ENCODE results near the gene CD99L2. TPM values are rescaled to one million over a fixed set of nuclear protein-coding genes. Genes with fewer than 3 reads are reported as not detected.

The CD99L2 gene
- polyA plus RNA-seq (ENCODE audit: insufficient read length) = 39.9 TPM
- long read RNA-seq, donor 1, transcript CD99L2-203 (11 exons, 3,604 nt) = major isoform, 9 of 13 reads
- long read RNA-seq, donor 1, partial matches to known transcripts = 0 of 13 reads
- long read RNA-seq, donor 1, other reads (novel, unspliced or antisense) = 0 of 13 reads
- long read RNA-seq, donor 2, partial matches to known transcripts = 0 of 1 reads
- long read RNA-seq, donor 2, other reads (novel, unspliced or antisense) = 0 of 1 reads
- long read RNA-seq, donor 3, partial matches to known transcripts = 0 of 4 reads
- long read RNA-seq, donor 3, other reads (novel, unspliced or antisense) = 0 of 4 reads
- long read RNA-seq, donor 4 = 0 reads
- long read RNA-seq, donor 5, transcript CD99L2-203 (11 exons, 3,604 nt) = major isoform, 7 of 12 reads
- long read RNA-seq, donor 5, partial matches to known transcripts = 0 of 12 reads
- long read RNA-seq, donor 5, other reads (novel, unspliced or antisense) = 5 of 12 reads
- long read RNA-seq, donor 6, partial matches to known transcripts = 123 of 180 reads
- long read RNA-seq, donor 6, other reads (novel, unspliced or antisense) = 52 of 180 reads
- long read RNA-seq, donor 7, transcript CD99L2-203 (11 exons, 3,604 nt) = major isoform, 9 of 9 reads
- long read RNA-seq, donor 7, partial matches to known transcripts = 0 of 9 reads
- long read RNA-seq, donor 7, other reads (novel, unspliced or antisense) = 0 of 9 reads
- long read RNA-seq, donor 8, partial matches to known transcripts = 26 of 26 reads
- long read RNA-seq, donor 8, other reads (novel, unspliced or antisense) = 0 of 26 reads

DNA sequence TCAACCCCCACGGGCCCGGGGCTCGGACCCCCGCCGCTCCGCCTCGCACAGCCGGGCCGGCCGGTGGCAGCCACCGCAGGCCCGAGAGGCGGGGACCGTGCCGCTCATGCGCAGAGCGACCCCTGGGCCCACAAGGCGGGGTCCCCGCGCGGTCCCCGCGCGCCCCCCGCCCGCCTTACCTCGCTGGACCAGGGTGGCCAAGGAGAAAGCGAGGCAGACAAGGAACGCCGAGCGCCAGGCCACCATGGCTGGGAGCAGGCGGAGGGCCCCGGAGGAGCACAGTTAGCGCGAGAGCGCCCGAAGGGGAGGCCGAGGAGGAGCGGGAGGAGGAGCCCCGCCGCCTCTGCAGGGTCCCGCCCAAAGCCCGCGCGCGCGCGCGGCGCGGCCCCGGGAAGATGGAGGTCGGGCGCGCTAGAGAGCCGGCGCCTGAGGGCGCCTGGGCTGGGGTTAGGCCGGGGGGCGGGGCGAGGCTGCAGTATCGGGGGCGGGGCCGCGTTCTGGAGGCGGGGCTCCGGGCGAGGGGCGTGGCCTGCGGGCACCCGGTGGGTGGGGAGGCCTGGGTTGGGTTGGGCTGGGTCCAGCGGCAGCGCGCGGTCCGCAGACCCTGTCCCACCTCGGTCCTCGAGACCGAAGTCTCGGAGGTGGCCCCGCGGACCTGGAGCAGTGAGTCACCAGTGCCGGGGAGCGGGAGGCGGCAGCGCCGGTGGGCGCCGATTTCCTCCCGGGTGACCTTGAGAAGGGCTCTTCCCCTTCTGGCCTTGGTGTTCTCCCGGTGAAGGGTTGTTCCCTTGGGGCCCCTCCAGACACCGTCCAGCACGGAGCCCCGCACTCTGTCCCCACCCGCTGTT, at the start of gene CD99L2:
CD99L2 (minus strand) TSS at position 326 of the 848 bp plus-strand sequence; CDS start at position 246, 80 bp downstream.
- peak; percentile 79 for DNase-seq

GRCh38 chrX:150944233-150944632, 45.8 kb upstream of the CD99L2 start:
- no peak for DNase-seq

GRCh38 chrX:150942942-150943594, 44.6 kb upstream of the CD99L2 start:
- DNase-seq = no peak

DNA sequence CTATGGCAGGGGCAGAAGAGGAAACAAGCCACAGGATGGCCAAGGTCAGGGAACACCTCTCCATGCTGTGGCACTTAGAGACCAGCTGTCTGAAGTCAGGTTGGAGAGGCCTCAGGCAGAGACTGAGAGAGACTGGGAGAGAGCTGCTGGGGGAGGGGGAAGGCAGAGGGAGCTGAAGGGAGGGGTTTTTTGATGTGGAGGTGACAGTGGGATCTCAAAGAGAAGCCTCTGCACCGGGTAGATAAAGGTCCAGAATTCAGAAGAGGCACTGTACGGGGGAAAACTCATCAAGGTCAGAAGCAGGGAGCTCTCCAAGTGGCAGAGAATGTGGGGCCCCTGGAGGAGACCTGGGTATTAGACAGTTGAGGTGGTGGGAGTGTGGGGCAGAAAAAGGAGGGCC, 43.1 kb upstream of the CD99L2 start:
- no peak for DNase-seq

DNA sequence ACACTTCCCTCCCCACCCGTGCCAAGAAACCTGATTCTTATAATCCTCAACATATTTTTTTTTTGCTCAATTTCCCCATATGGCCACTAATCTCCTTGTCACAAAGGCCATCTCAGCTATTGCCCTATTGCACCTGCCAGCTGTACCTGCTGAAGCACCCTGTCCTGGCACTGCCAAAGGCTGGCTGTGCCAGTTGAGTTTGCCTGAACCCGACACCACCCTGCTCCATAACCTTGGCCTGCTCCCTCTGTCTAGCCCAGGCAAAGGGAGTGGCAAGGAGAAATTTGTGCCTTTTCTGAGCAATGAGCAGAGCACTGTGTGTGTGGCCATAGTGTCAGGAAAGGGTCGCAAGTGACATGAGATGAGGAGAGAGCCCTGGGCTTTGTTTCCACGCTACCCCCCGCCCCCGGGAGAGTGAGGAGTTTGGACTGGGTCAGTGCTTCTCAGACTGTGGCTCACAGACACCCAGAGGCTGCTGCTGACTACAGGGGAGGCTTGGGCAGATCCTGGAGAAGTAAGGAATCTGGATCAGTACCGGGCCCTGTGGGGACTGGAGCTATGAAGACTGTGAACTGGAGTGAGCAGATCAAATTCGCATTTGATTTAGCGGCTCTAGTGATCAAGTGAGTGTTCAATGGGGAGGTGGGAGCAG, 42.5 kb upstream of the CD99L2 start:
- no peak for DNase-seq

- no peak for DNase-seq
Measured at GRCh38 chrX:150936556-150936955, 38.1 kb upstream of the CD99L2 start.

GRCh38 chrX:150935467-150935866, 37.0 kb upstream of the CD99L2 start:
- DNase-seq = no peak

DNA sequence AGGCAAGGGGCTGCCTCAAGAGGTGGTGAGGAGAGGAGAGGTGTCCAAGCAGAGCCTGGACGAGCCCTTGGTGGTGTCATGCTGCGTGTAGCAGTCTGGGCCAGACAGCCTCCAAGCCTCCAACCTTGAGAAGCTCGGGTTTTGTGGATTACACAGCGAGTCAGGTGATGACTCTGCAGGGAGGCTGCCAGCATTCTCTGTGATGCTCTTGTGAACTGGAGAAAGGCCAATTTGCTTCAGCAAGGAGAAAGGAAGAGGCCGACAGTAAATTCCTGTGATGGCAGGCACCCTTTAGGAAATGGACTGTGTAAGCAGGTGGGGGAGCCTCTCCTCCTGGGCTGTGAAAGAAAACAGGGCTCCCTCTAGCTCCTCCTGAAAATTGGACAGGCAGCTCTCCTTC, 36.0 kb upstream of the CD99L2 start:
- DNase-seq = no peak

- DNase-seq = no peak
Measured at GRCh38 chrX:150933945-150934350, 35.5 kb upstream of the CD99L2 start.

DNA sequence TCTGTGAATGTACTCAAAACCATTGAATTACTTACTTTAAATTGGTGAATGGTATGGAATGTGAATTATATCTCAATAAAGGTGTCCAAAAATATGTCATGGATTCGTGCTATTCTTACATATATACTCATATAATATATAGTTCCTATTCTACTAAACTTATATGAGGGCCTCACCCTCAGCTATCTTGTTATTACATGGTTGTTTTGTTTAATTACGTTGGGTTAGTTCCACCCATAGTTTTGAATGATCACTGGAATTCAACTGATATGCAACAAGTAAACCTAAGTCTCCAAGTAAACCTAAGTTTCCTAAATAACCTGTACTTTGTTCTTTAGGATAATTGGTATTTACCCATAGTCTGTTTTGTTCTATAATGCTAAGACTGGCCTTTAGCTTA, 30.6 kb upstream of the CD99L2 start:
- DNase-seq = no peak

- no peak for DNase-seq
Measured at GRCh38 chrX:150926791-150927190, 28.3 kb upstream of the CD99L2 start.

GRCh38 chrX:150926304-150926703, 27.8 kb upstream of the CD99L2 start:
- DNase-seq = no peak

DNA sequence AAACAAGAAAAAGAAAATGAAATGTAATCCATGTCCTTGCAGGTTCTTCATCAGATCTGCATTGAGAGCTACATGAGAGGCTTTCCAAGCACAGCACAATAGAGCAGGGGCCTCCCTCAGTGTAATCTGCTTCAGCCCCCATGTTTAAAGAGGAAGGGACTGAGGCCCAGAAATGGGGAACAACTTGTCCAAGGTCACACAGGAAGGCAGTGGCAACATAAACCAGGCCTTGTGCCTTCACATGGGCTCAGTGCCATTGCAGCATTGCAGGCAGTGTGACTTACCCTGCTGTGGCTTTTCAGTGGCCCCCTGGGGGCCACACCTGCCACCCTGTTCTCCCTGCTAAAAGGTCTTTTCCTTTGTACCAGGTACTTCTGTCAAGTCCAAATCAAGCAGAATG, 20.9 kb upstream of the CD99L2 start:
- DNase-seq = no peak

GRCh38 chrX:150913511-150913910, 15.0 kb upstream of the CD99L2 start:
- DNase-seq = no peak

DNA sequence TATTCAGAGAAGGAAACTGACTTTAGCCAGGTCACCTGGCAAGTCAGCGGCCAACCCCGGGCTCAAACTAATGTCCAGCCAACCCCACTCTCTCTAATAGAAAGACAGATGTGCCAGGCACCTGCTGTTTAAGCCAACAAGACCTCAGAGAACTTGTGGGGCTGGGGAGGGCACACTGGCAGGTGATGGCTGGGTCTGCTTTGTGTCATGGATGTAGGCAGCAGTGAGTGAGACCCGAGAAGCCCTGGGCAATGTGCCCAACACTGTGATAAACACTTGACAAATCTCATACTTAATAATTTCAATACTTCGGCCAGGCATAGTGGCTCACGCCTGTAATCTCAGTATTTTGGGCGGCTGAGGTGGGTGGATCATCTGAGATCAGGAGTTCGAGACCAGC, 9.0 kb upstream of the CD99L2 start:
- no peak for DNase-seq

- no peak for DNase-seq
Measured at GRCh38 chrX:150906694-150907093, 8.2 kb upstream of the CD99L2 start.

DNA sequence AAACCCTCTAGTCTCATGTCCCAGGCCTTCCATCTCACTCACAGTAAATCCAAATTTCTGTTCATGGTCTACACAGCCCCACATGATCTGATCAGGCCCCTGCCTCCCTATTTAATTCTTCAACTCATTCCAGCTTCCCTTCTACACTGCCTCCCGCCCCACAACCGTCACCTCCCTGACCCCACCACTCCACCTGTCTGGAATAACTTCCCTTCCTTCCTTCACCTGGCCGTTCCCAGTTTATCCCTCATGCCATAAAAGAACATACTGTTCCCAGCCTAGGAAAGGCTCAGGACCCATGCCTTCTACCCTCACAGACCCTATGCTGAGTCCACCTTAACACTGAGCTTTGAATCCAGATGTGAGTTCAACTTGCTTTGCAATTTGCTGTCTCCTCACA, 6.8 kb upstream of the CD99L2 start:
- no peak for DNase-seq

GRCh38 chrX:150903110-150903508, 4.6 kb upstream of the CD99L2 start:
- DNase-seq = no peak

- DNase-seq = no peak
Measured at GRCh38 chrX:150902434-150903109, 4.1 kb upstream of the CD99L2 start.

- DNase-seq = peak; percentile 14
Measured at GRCh38 chrX:150899191-150899757, 806 bp upstream of the CD99L2 start.

All from left kidney (tissue), 8 donors.